Ishikawa (cell line): ENCODE measurements around the gene OMD.

Experiments used
- CEBPB ChIP-seq: IDR thresholded peaks from 2 replicates; pipeline ENCODE4 v1.6.1; 2012
- CREB1 ChIP-seq: IDR thresholded peaks from 2 replicates; pipeline ENCODE4 v1.6.1; 2012; ENCODE audit warnings: low read depth
- EGR1 ChIP-seq: IDR thresholded peaks from 2 replicates; pipeline ENCODE4 v1.6.1; 2012
- EP300 ChIP-seq: IDR thresholded peaks from 2 replicates; pipeline ENCODE4 v1.6.1; 2012; ENCODE audit warnings: borderline replicate concordance
- FOXM1 ChIP-seq: IDR thresholded peaks from 2 replicates; pipeline ENCODE4 v1.6.1; 2012; ENCODE audit warnings: low read depth, borderline replicate concordance
- MAX ChIP-seq: IDR thresholded peaks from 2 replicates; pipeline ENCODE4 v1.6.1; 2012
- NFIC ChIP-seq: IDR thresholded peaks from 2 replicates; pipeline ENCODE4 v1.6.1; 2012
- RAD21 ChIP-seq: IDR thresholded peaks from 2 replicates; pipeline ENCODE4 v1.6.1; 2012; ENCODE audit warnings: low read depth
- REST ChIP-seq: IDR thresholded peaks from 2 replicates; pipeline ENCODE4 v1.6.1; 2012; ENCODE audit warnings: low read depth, mild to moderate bottlenecking
- TAF1 ChIP-seq: IDR thresholded peaks from 2 replicates; pipeline ENCODE4 v1.6.1; 2012; ENCODE audit warnings: low read depth, mild to moderate bottlenecking
- TCF12 ChIP-seq: IDR thresholded peaks from 2 replicates; pipeline ENCODE4 v1.6.1; 2012; ENCODE audit warnings: low read depth
- TEAD4 ChIP-seq: IDR thresholded peaks from 2 replicates; pipeline ENCODE4 v1.6.1; 2012
- USF1 ChIP-seq: IDR thresholded peaks from 2 replicates; pipeline ENCODE4 v1.6.1; 2012
- YY1 ChIP-seq: IDR thresholded peaks from 2 replicates; pipeline ENCODE4 v1.6.1; 2012; ENCODE audit warnings: low read depth
- ZBTB7A ChIP-seq: IDR thresholded peaks from 2 replicates; pipeline ENCODE4 v1.6.1; 2012; ENCODE audit warnings: low read depth

Gene OMD

GRCh38 chr9:92377876-92378275, 46.4 kb downstream of the OMD start:
- TF ChIP-seq TAF1 (no peak), TEAD4 (no peak), REST (no peak), ZBTB7A (no peak), EGR1 (no peak), FOXM1 (no peak), TCF12 (no peak), NFIC (no peak), CEBPB (no peak), RAD21 (no peak), CREB1 (no peak), MAX (no peak), EP300 (no peak), YY1 (no peak)

- TF ChIP-seq TCF12 = no peak
- TF ChIP-seq REST = no peak
- TF ChIP-seq CREB1 = no peak
- TF ChIP-seq FOXM1 = no peak
- no peak for TF ChIP-seq YY1
- TF ChIP-seq TEAD4 = no peak
- TF ChIP-seq NFIC = no peak
- TF ChIP-seq USF1 = no peak
- no peak for TF ChIP-seq CEBPB
These were observed 51.1 kb downstream of the OMD start for GRCh38 chr9:92373167-92373566.

GRCh38 chr9:92369075-92369474, 55.2 kb downstream of the OMD start:
- TF ChIP-seq TCF12 = no peak
- no peak for TF ChIP-seq ZBTB7A
- TF ChIP-seq YY1 = no peak
- TF ChIP-seq USF1 = no peak
- TF ChIP-seq TEAD4 = no peak
- TF ChIP-seq NFIC = no peak
- no peak for TF ChIP-seq FOXM1
- no peak for TF ChIP-seq EP300
- TF ChIP-seq CREB1 = no peak
- no peak for TF ChIP-seq EGR1
- no peak for TF ChIP-seq REST
- TF ChIP-seq MAX = no peak
- TF ChIP-seq TAF1 = no peak
- no peak for TF ChIP-seq RAD21
- no peak for TF ChIP-seq CEBPB
